ENCODE measurements around the gene CYSRT1. TPM values are rescaled to one million over a fixed set of nuclear protein-coding genes. Genes with fewer than 3 reads are reported as not detected.

The CYSRT1 gene
- polyA plus RNA-seq, 1 of the 3 experiments (the other 2 are of a cell fraction) = 2.1 TPM

DNA sequence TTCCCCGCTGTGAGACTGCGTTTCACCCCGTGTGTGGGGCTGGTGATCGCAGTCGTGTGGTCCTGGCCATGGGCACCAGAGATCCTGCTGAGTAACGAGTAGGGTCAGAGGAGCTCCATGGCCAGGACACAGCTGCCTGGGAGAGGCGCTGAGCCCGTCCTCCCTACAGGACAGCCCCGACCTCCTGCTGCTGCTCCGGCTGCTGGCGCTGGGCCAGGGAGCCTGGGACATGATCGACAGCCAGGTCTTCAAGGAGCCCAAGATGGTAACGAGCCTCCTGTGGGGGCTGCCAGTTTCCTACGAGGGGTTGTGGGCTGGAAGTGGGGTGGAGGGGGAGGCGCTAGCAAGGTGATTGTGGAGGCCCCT, 41.2 kb downstream of the CYSRT1 start:
- H3K27ac ChIP-seq (ENCODE audit: low read depth in 2 of 2, low read length in 1 of 2) = no peak overlapping the region
- no peak overlapping the region for H3K4me3 ChIP-seq (ENCODE audit: low read depth in 2 of 2, low read length in 1 of 2)
- H3F3A ChIP-seq (replicated peaks; ENCODE audit: insufficient read depth) = peaks cover 3% of the 10 kb centered on the region
- CTCF ChIA-PET = interaction anchor here (0.6 to 1.5 kb wide), 5 partner anchors 11 to 179 kb away, joined by 3 to 9 read pairs (median 4); no protein-coding TSS in a partner anchor
- DNase-seq = no peak
- no peak overlapping the region for H3K9ac ChIP-seq
- H3K27me3 ChIP-seq (ENCODE audit: insufficient read depth) = no peaks in the 10 kb centered on the region
- no peaks in the 10 kb centered on the region for H3K9me2 ChIP-seq
- no peak overlapping the region for H3K4me2 ChIP-seq
- no peaks in the 10 kb centered on the region for H3K9me3 ChIP-seq
- H4K20me1 ChIP-seq (ENCODE audit: insufficient read depth) = no peaks in the 10 kb centered on the region
- 88% methylated on average over 10 of the region's 15 CpGs for WGBS (ENCODE audit: low lambda C conversion rate)
- H3K4me1 ChIP-seq (ENCODE audit: control insufficient read depth in 1 of 2, insufficient read depth in 2 of 2, low read depth in 1 of 2, low read length in 1 of 2) = no peaks in the 10 kb centered on the region
- H3K79me2 ChIP-seq (ENCODE audit: insufficient read depth) = no peaks in the 10 kb centered on the region
- TF ChIP-seq JUND (IDR thresholded peaks at IDR 0.05) (no peak), NRF1 (IDR thresholded peaks at IDR 0.05; ENCODE audit: low read depth, low read length) (no peak), GATA2 (CRISPR knock-in tag; IDR thresholded peaks at IDR 0.05) (no peak), RAD21 (IDR thresholded peaks at IDR 0.05; ENCODE audit: low read length) (no peak), SIN3A (IDR thresholded peaks at IDR 0.05; ENCODE audit: borderline replicate concordance, low read depth, low read length) (no peak), NFIC (IDR thresholded peaks at IDR 0.05; ENCODE audit: borderline replicate concordance) (no peak), EZH2phosphoT487 (IDR thresholded peaks at IDR 0.05; ENCODE audit: borderline replicate concordance, low read depth) (no peak), FOXJ3 (CRISPR knock-in tag; IDR thresholded peaks at IDR 0.05) (no peak), TCF12 (IDR thresholded peaks at IDR 0.05) (no peak), GABPA (IDR thresholded peaks at IDR 0.05; ENCODE audit: low read depth) (no peak), RCOR1 (IDR thresholded peaks at IDR 0.05; ENCODE audit: low read length) (no peak), YY1 (IDR thresholded peaks at IDR 0.05; ENCODE audit: low read depth) (no peak), TAF1 (IDR thresholded peaks at IDR 0.05; ENCODE audit: borderline replicate concordance, low read depth, low read length) (no peak), MEF2A (IDR thresholded peaks at IDR 0.05; ENCODE audit: borderline replicate concordance, low read depth) (no peak)
- TF ChIP-seq, protein P1, sequence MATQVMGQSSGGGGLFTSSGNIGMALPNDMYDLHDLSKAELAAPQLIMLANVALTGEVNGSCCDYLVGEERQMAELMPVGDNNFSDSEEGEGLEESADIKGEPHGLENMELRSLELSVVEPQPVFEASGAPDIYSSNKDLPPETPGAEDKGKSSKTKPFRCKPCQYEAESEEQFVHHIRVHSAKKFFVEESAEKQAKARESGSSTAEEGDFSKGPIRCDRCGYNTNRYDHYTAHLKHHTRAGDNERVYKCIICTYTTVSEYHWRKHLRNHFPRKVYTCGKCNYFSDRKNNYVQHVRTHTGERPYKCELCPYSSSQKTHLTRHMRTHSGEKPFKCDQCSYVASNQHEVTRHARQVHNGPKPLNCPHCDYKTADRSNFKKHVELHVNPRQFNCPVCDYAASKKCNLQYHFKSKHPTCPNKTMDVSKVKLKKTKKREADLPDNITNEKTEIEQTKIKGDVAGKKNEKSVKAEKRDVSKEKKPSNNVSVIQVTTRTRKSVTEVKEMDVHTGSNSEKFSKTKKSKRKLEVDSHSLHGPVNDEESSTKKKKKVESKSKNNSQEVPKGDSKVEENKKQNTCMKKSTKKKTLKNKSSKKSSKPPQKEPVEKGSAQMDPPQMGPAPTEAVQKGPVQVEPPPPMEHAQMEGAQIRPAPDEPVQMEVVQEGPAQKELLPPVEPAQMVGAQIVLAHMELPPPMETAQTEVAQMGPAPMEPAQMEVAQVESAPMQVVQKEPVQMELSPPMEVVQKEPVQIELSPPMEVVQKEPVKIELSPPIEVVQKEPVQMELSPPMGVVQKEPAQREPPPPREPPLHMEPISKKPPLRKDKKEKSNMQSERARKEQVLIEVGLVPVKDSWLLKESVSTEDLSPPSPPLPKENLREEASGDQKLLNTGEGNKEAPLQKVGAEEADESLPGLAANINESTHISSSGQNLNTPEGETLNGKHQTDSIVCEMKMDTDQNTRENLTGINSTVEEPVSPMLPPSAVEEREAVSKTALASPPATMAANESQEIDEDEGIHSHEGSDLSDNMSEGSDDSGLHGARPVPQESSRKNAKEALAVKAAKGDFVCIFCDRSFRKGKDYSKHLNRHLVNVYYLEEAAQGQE (IDR thresholded peaks at IDR 0.05; ENCODE audit: low read depth, low read length) = no peak
- TF ChIP-seq, protein P2, sequence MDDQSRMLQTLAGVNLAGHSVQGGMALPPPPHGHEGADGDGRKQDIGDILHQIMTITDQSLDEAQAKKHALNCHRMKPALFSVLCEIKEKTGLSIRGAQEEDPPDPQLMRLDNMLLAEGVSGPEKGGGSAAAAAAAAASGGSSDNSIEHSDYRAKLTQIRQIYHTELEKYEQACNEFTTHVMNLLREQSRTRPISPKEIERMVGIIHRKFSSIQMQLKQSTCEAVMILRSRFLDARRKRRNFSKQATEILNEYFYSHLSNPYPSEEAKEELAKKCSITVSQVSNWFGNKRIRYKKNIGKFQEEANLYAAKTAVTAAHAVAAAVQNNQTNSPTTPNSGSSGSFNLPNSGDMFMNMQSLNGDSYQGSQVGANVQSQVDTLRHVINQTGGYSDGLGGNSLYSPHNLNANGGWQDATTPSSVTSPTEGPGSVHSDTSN (IDR thresholded peaks at IDR 0.05) = no peak
- TF ChIP-seq, protein P3, sequence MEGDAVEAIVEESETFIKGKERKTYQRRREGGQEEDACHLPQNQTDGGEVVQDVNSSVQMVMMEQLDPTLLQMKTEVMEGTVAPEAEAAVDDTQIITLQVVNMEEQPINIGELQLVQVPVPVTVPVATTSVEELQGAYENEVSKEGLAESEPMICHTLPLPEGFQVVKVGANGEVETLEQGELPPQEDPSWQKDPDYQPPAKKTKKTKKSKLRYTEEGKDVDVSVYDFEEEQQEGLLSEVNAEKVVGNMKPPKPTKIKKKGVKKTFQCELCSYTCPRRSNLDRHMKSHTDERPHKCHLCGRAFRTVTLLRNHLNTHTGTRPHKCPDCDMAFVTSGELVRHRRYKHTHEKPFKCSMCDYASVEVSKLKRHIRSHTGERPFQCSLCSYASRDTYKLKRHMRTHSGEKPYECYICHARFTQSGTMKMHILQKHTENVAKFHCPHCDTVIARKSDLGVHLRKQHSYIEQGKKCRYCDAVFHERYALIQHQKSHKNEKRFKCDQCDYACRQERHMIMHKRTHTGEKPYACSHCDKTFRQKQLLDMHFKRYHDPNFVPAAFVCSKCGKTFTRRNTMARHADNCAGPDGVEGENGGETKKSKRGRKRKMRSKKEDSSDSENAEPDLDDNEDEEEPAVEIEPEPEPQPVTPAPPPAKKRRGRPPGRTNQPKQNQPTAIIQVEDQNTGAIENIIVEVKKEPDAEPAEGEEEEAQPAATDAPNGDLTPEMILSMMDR (IDR thresholded peaks at IDR 0.05) = no peak
- no peak overlapping the region for H2AFZ ChIP-seq (ENCODE audit: low read depth)
- POLR2A ChIA-PET = no interaction called here
- H3K36me3 ChIP-seq (replicated peaks in 1 of 2; ENCODE audit: control insufficient read depth in 1 of 2, insufficient read depth in 2 of 2, low read length in 1 of 2) = peaks cover 19 to 44% of the 10 kb centered on the region in 2 experiments
